CD8-positive, alpha-beta memory T cell (primary cell): ENCODE measurements around the gene GAD1. TPM values are rescaled to one million over a fixed set of nuclear protein-coding genes. Genes with fewer than 3 reads are reported as not detected.

Source experiments
- CTCF ChIA-PET: fragments of 350-600 bp; sonication (Branson Sonifier 250); formaldehyde crosslinking; loops from one replicate; lab custom pipeline; 2021; ENCODE audit warnings: antibody characterized with exemption; lab: Charles Lee
- POLR2A ChIA-PET: fragments of 350-600 bp; sonication (Branson Sonifier 250); formaldehyde crosslinking; loops from one replicate; lab custom pipeline; 2021; ENCODE audit warnings: antibody characterized with exemption; lab: Charles Lee
- DNase-seq, 5 donors: peaks; one replicate each; pipeline versions ENCODE4 v3.0.0 to v3.0.0-alpha.2; 2020 to 2022; ENCODE audit warnings: mixed read lengths in 1 of 5
- H3K27ac ChIP-seq: one replicate; pipeline ENCODE4 v1.7.0; 2013; ENCODE audit warnings: low read depth, mild to moderate bottlenecking, low read length, moderate library complexity
- H3K27me3 ChIP-seq: 2 replicates; pipeline ENCODE4 v1.7.0; 2013; ENCODE audit warnings: low read length, mild to moderate bottlenecking; ENCODE audit not compliant: insufficient read depth, poor library complexity, severe bottlenecking
- H3K36me3 ChIP-seq: 2 replicates; pipeline ENCODE4 v1.7.0; 2013; ENCODE audit warnings: mild to moderate bottlenecking, low read length, moderate library complexity; ENCODE audit not compliant: insufficient read depth
- H3K4me1 ChIP-seq: 2 replicates; pipeline ENCODE4 v1.7.0; 2013; ENCODE audit warnings: mild to moderate bottlenecking, low read length, moderate library complexity; ENCODE audit not compliant: insufficient read depth
- H3K4me3 ChIP-seq: 2 replicates; pipeline ENCODE4 v1.7.0; 2013; ENCODE audit warnings: mild to moderate bottlenecking, low read length
- H3K9me3 ChIP-seq: 2 replicates; pipeline ENCODE4 v1.7.0; 2013; ENCODE audit warnings: mild to moderate bottlenecking, low read length
- H3K27ac Mint-ChIP-seq, 8 donors: one replicate each; pipeline ENCODE4 v1.8.0; 2020 to 2021; ENCODE audit warnings: mixed read lengths in 8 of 8, mild to moderate bottlenecking in 6 of 8, inconsistent platforms in 3 of 8, moderate library complexity in 3 of 8
- H3K27me3 Mint-ChIP-seq, 2 donors: one replicate each; pipeline ENCODE4 v1.8.0; 2020 to 2021; ENCODE audit warnings: mixed read lengths in 2 of 2, mild to moderate bottlenecking in 1 of 2, moderate library complexity in 1 of 2
- H3K36me3 Mint-ChIP-seq, 3 donors: one replicate each; pipeline ENCODE4 v1.8.0; 2020 to 2021; ENCODE audit warnings: mixed read lengths in 3 of 3, inconsistent platforms in 1 of 3, mild to moderate bottlenecking in 1 of 3
- H3K4me1 Mint-ChIP-seq, 3 donors: one replicate each; pipeline ENCODE4 v1.8.0; 2020 to 2021; ENCODE audit warnings: mixed read lengths in 3 of 3, inconsistent platforms in 1 of 3, mild to moderate bottlenecking in 1 of 3
- H3K4me3 Mint-ChIP-seq, 7 donors: one replicate each; pipeline ENCODE4 v1.8.0; 2020 to 2021; ENCODE audit warnings: mixed read lengths in 7 of 7, mild to moderate bottlenecking in 6 of 7, moderate library complexity in 4 of 7, inconsistent platforms in 2 of 7
- H3K9me3 Mint-ChIP-seq, 5 donors: one replicate each; pipeline ENCODE4 v1.8.0; 2020 to 2022; ENCODE audit warnings: mixed read lengths in 5 of 5, mild to moderate bottlenecking in 3 of 5, moderate library complexity in 2 of 5, inconsistent platforms in 1 of 5
- polyA plus RNA-seq: library from polyadenylated mRNA; unstranded; fragments of 300-500 nt; fragmentation: Illumina TruSeq; gene quantifications from one replicate; pipeline ENCODE4 v1.2.3, GENCODE V29; 2021
- total RNA-seq, 2 experiments: library from RNA; stranded (reverse); gene quantifications; one replicate each; pipeline ENCODE4 v1.2.3, GENCODE V29; 2021

GAD1 gene
- total RNA-seq (1 to 10 TPM in 1 of 2 experiments, under 1 TPM in 1; 0.55 to 1.0 TPM), polyA plus RNA-seq (not detected)

DNA sequence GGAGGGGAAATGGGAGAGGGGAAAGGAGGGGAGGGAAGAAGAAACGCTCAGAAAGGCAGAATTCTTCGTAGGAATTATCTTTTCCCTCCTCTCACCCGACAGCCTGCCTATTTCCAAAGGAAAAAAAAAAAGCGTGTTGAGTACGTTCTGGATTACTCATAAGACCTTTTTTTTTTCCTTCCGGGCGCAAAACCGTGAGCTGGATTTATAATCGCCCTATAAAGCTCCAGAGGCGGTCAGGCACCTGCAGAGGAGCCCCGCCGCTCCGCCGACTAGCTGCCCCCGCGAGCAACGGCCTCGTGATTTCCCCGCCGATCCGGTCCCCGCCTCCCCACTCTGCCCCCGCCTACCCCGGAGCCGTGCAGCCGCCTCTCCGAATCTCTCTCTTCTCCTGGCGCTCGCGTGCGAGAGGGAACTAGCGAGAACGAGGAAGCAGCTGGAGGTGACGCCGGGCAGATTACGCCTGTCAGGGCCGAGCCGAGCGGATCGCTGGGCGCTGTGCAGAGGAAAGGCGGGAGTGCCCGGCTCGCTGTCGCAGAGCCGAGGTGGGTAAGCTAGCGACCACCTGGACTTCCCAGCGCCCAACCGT is at the start of gene GAD1:
Gene GAD1 (plus strand): TSS at position 384 of the 589 bp plus-strand sequence. CDS start 1,705 bp downstream, outside the sequence.
- Histone ChIP-seq H3K4me1 (peaks cover 59% of the 10 kb centered on the region), H3K27me3 (peaks cover 76% of the 10 kb centered on the region), H3K4me3 (peak within 1 kb of the TSS; percentile 58), H3K36me3 (no peaks in the 10 kb centered on the region), H3K27ac (no peak within 1 kb of the TSS), H3K9me3 (no peaks in the 10 kb centered on the region)
- ChIA-PET CTCF (interaction anchor here (1.1 to 5.8 kb wide), 8 partner anchors 8 to 454 kb away, joined by 3 to 61 read pairs (median 4); no protein-coding TSS in a partner anchor), POLR2A (interaction anchor here (0.6 to 0.7 kb wide), 2 partner anchors 39 to 302 kb away, joined by 3 to 4 read pairs; no protein-coding TSS in a partner anchor)
- peak in 3 of 5 donors; percentile 26 to 61 (median 27) for DNase-seq
- H3K27ac Mint-ChIP-seq: peak within 1 kb of the TSS in 4 of 8 donors; percentile 27 to 91 (median 70)
- H3K9me3 Mint-ChIP-seq: peaks cover 0 to 6% (median 0%) of the 10 kb centered on the region in 5 donors
- H3K4me3 Mint-ChIP-seq: peak within 1 kb of the TSS; percentile 66 to 88 (median 76)
- H3K36me3 Mint-ChIP-seq: no peaks in the 10 kb centered on the region
- peaks cover 48 to 77% (median 61%) of the 10 kb centered on the region in 3 donors for H3K4me1 Mint-ChIP-seq
- H3K27me3 Mint-ChIP-seq: peaks cover 83 to 90% of the 10 kb centered on the region in 2 donors

DNA sequence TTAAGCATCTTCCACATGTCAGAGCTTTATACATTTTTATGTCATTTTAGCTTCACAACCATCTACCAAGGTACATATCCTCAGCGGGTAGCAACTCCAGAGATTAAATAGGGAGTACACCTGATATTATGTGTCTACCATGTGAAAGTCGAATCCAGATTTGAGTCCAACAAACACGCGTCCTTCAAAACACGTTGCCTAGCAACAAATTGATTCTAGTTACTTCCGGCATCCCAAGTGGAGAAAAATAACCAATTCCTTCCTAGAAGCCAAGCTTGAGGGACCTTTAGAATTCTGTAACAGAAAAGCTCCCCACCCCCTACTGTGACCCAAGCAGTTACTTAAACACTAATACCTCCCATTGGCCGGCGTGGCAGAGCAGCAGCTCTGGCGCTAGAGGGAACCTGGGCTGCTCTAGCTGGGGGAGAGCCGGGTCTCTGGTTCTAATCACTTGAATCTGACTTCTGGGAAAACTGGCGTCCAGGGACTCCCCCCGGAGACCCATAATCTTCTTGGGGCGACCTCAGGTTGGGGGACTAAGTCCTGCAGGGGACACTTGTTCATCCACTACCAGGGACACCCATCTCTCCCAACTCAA is 46.6 kb upstream of the GAD1 start, which contains the start of gene ERICH2:
Gene ERICH2 (plus strand): TSS at position 371 of the 598 bp plus-strand sequence. CDS start 304 bp downstream, outside the sequence.
- H3K27ac Mint-ChIP-seq: peak within 1 kb of the TSS; percentile 40 to 96 (median 65)
- peak in 3 of 5 donors; percentile 6 to 50 (median 7) for DNase-seq
- Histone ChIP-seq H3K27me3 (no peaks in the 10 kb centered on the region), H3K9me3 (no peaks in the 10 kb centered on the region), H3K27ac (peak within 1 kb of the TSS; percentile 80), H3K4me3 (peak within 1 kb of the TSS; percentile 67), H3K36me3 (no peaks in the 10 kb centered on the region), H3K4me1 (peaks cover 13% of the 10 kb centered on the region)
- H3K9me3 Mint-ChIP-seq: no peaks in the 10 kb centered on the region
- H3K4me1 Mint-ChIP-seq: peaks cover 12 to 19% (median 18%) of the 10 kb centered on the region in 3 donors
- no peaks in the 10 kb centered on the region for H3K36me3 Mint-ChIP-seq
- H3K27me3 Mint-ChIP-seq: peaks cover 3 to 30% of the 10 kb centered on the region in 2 donors
- H3K4me3 Mint-ChIP-seq: peak within 1 kb of the TSS; percentile 76 to 92 (median 84)
- POLR2A ChIA-PET: no interaction called here
- CTCF ChIA-PET: interaction anchor here (0.6 to 1.5 kb wide), 4 partner anchors 42 to 363 kb away, joined by 3 to 6 read pairs (median 4); no protein-coding TSS in a partner anchor

DNA sequence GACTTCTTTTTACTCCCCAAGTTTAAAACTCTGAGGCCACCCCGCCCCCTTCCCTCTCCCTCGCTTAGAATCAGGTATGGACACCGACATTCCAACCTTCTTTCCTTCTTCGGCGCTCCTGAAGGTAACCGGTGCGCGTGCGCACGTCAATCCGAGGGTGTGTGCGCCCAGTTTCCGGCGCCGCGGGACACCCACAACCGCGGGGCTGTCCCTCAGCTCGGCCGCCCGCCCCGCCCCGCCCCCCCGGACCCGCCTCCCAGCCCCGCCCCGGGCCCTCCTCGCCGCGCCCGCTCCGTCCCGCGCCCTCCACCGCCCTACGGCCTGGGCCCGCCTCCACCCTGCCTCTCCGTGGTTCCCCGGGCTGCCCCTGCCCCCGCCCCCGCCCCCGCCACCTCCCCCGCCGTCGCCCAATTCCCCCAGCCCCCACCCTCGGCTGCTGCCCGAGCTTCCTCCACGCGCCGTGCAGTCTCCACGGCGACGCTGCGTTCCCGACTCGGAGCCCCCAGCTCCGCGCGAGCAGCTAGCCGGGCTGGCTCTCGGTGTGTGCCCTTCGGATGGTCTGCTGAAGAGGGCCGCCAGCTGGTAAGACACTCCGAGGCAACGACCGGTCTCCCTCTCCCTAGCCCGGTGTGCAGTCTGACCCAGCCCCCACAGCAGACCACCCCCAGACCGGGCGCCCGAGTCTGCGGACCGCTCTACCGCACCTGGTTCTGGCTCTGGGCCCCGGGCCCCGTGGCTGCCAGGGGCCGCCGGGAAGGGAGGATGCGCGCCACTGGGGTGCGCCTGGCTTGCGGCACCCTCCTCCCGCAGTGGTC is 45.9 kb upstream of the GAD1 start:
- Mint-ChIP-seq H3K4me1 (peaks cover 12 to 19% (median 18%) of the 10 kb centered on the region in 3 donors), H3K36me3 (no peaks in the 10 kb centered on the region), H3K27ac (peak overlapping the region; percentile 40 to 96 (median 65)), H3K27me3 (peaks cover 3 to 32% of the 10 kb centered on the region in 2 donors), H3K4me3 (peak overlapping the region; percentile 76 to 92 (median 84)), H3K9me3 (no peaks in the 10 kb centered on the region)
- Histone ChIP-seq H3K9me3 (no peaks in the 10 kb centered on the region), H3K4me1 (peaks cover 13% of the 10 kb centered on the region), H3K27ac (peak overlapping the region; percentile 80), H3K27me3 (no peaks in the 10 kb centered on the region), H3K4me3 (peak overlapping the region; percentile 67), H3K36me3 (no peaks in the 10 kb centered on the region)
- ChIA-PET POLR2A (interaction anchor here (0.6 kb wide), 1 partner anchor 1171 kb away, joined by 3 read pairs; no protein-coding TSS in a partner anchor), CTCF (interaction anchor here (0.6 to 1.5 kb wide), 4 partner anchors 42 to 363 kb away, joined by 3 to 6 read pairs (median 4); no protein-coding TSS in a partner anchor)
- DNase-seq: peak; percentile 52 to 73 (median 62)

DNA sequence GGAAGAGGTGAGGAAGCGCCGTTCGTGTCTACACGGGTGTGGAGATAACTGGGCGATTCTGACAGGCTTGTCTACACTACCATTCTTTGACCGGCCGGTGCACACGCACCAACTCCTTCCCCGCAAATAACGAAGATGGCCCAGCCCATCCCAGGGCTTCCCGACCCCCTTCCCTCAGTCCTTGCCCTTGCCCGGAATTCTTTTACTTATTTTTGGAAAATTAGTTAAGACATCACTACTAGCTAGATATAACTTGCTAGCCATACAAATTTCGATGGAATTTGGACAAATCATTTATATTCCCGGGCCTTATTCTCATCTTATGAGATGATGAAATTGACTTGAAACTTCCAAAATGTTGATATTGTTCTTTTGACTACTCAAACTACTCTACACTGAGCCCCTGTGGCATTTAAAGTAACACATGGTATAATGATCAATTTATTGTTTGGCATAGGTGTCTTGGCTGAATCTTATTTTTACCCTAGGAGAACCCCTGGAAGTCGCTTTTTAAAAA is 45.2 kb upstream of the GAD1 start:
- ChIA-PET POLR2A (no interaction called here), CTCF (no interaction called here)
- H3K27ac Mint-ChIP-seq: peak overlapping the region in 5 of 8 donors; percentile 0 to 79 (median 69)
- Histone ChIP-seq H3K27ac (peak overlapping the region; percentile 29), H3K4me3 (peak overlapping the region; percentile 51), H3K27me3 (no peaks in the 10 kb centered on the region), H3K9me3 (no peaks in the 10 kb centered on the region), H3K36me3 (no peaks in the 10 kb centered on the region), H3K4me1 (peaks cover 13% of the 10 kb centered on the region)
- no peaks in the 10 kb centered on the region for H3K9me3 Mint-ChIP-seq
- peaks cover 3 to 33% of the 10 kb centered on the region in 2 donors for H3K27me3 Mint-ChIP-seq
- DNase-seq: no peak
- peaks cover 12 to 19% (median 18%) of the 10 kb centered on the region in 3 donors for H3K4me1 Mint-ChIP-seq
- H3K36me3 Mint-ChIP-seq: no peaks in the 10 kb centered on the region
- H3K4me3 Mint-ChIP-seq: peak overlapping the region; percentile 75 to 86 (median 79)

GRCh38 chr2:170772295-170772694 is 44.4 kb upstream of the GAD1 start:
- H3K4me3 Mint-ChIP-seq: peak overlapping the region; percentile 5 to 79 (median 48)
- ChIA-PET POLR2A (no interaction called here), CTCF (interaction anchor here (0.8 kb wide), 1 partner anchor 47 kb away, joined by 3 read pairs; no protein-coding TSS in a partner anchor)
- no peak for DNase-seq
- peaks cover 13% of the 10 kb centered on the region for H3K4me1 ChIP-seq
- H3K9me3 Mint-ChIP-seq: no peaks in the 10 kb centered on the region
- peaks cover 12 to 19% (median 18%) of the 10 kb centered on the region in 3 donors for H3K4me1 Mint-ChIP-seq
- no peaks in the 10 kb centered on the region for H3K36me3 Mint-ChIP-seq
- peak overlapping the region in 1 of 8 donors; percentile 0 for H3K27ac Mint-ChIP-seq
- H3K4me3 ChIP-seq: no peak overlapping the region
- peaks cover 3 to 29% of the 10 kb centered on the region in 2 donors for H3K27me3 Mint-ChIP-seq
- no peaks in the 10 kb centered on the region for H3K36me3 ChIP-seq
- H3K27ac ChIP-seq: no peak overlapping the region
- no peaks in the 10 kb centered on the region for H3K9me3 ChIP-seq
- no peaks in the 10 kb centered on the region for H3K27me3 ChIP-seq

GRCh38 chr2:170774074-170774473 is 42.6 kb upstream of the GAD1 start:
- H3K9me3 Mint-ChIP-seq: no peaks in the 10 kb centered on the region

GRCh38 chr2:170778900-170779299 is 37.8 kb upstream of the GAD1 start:
- H3K9me3 ChIP-seq: no peaks in the 10 kb centered on the region
- no peaks in the 10 kb centered on the region for H3K4me1 ChIP-seq
- peaks cover 3% of the 10 kb centered on the region for H3K27me3 ChIP-seq
- no peaks in the 10 kb centered on the region for H3K36me3 ChIP-seq
- no peaks in the 10 kb centered on the region for H3K36me3 Mint-ChIP-seq
- no peak for DNase-seq
- H3K4me3 ChIP-seq: no peak overlapping the region
- no peak overlapping the region for H3K27ac ChIP-seq
- no peak overlapping the region for H3K4me3 Mint-ChIP-seq
- H3K4me1 Mint-ChIP-seq: no peaks in the 10 kb centered on the region
- H3K9me3 Mint-ChIP-seq: no peaks in the 10 kb centered on the region
- peaks cover 9 to 45% of the 10 kb centered on the region in 2 donors for H3K27me3 Mint-ChIP-seq
- POLR2A ChIA-PET: no interaction called here
- CTCF ChIA-PET: no interaction called here
- no peak overlapping the region for H3K27ac Mint-ChIP-seq

More at GRCh38 chr2:170774074-170774473, 42.6 kb upstream of the GAD1 start:
- Histone ChIP-seq H3K27ac (no peak overlapping the region), H3K27me3 (no peaks in the 10 kb centered on the region), H3K36me3 (no peaks in the 10 kb centered on the region), H3K9me3 (no peaks in the 10 kb centered on the region), H3K4me1 (peaks cover 13% of the 10 kb centered on the region), H3K4me3 (no peak overlapping the region)
- H3K4me3 Mint-ChIP-seq: no peak overlapping the region
- POLR2A ChIA-PET: no interaction called here
- peaks cover 12 to 19% (median 18%) of the 10 kb centered on the region in 3 donors for H3K4me1 Mint-ChIP-seq
- H3K27me3 Mint-ChIP-seq: peaks cover 5 to 38% of the 10 kb centered on the region in 2 donors
- no peak overlapping the region for H3K27ac Mint-ChIP-seq
- CTCF ChIA-PET: no interaction called here
- no peaks in the 10 kb centered on the region for H3K36me3 Mint-ChIP-seq
- DNase-seq: no peak
